SK-N-SH (cell line): ENCODE data around the gene MCRIP2. TPM values are rescaled to one million over a fixed set of nuclear protein-coding genes. Genes with fewer than 3 reads are reported as not detected.

Source experiments
- CTCF ChIA-PET: fragments of 300-600, 350-600 bp; formaldehyde crosslinking; extraction: SDS; loops from one replicate; lab custom pipeline; 2021; lab: Yijun Ruan, JAX
- POLR2A ChIA-PET: fragments of 350-600 bp; sonication (Branson Sonifier 250); formaldehyde crosslinking; extraction: SDS; loops from one replicate; lab custom pipeline; 2020; ENCODE audit warnings: antibody characterized with exemption, inconsistent platforms; lab: Yijun Ruan, JAX
- DNase-seq: peaks from one replicate; pipeline ENCODE4 v3.0.0; 2012
- H2AFZ ChIP-seq: fragments of 200-600 bp; sonication (generic); 2 replicates; pipeline ENCODE4 v1.8.1; 2016; ENCODE audit warnings: antibody characterized with exemption, mild to moderate bottlenecking, low read depth
- H3F3A ChIP-seq: fragments of 200-600 bp; sonication (generic); replicated peaks from 2 replicates; pipeline ENCODE3; 2016; ENCODE audit warnings: antibody characterized with exemption, mild to moderate bottlenecking; ENCODE audit not compliant: insufficient read depth
- H3K27ac ChIP-seq, 2 experiments: fragments of 200-500 bp in 1 of 2; fragments of 200-600 bp in 1 of 2; sonication (Bioruptor generic) in 1 of 2; sonication (generic), shearing (Covaris generic) in 1 of 2; 2 replicates each; pipeline versions ENCODE4 v1.5.1 to v1.6.1; 2014 to 2016; ENCODE audit warnings: low read depth in 2 of 2, inconsistent platforms in 1 of 2, low read length in 1 of 2, mild to moderate bottlenecking in 1 of 2, mixed read lengths in 1 of 2
- H3K27me3 ChIP-seq: fragments of 200-600 bp; sonication (generic), shearing (Covaris generic); 2 replicates; pipeline ENCODE4 v1.6.1; 2016; ENCODE audit warnings: mixed run types; ENCODE audit not compliant: insufficient read depth
- H3K36me3 ChIP-seq, 2 experiments: fragments of 200-500 bp in 1 of 2; fragments of 200-600 bp in 1 of 2; sonication (Bioruptor generic) in 1 of 2; sonication (generic) in 1 of 2; replicated peaks in 1 of 2; 2 replicates each; pipeline versions ENCODE3 to v1.5.1; 2014 to 2016; ENCODE audit warnings: low read length in 1 of 2, mild to moderate bottlenecking in 1 of 2; ENCODE audit not compliant: insufficient read depth in 2 of 2, control insufficient read depth in 1 of 2
- H3K4me1 ChIP-seq, 2 experiments: fragments of 200-500 bp in 1 of 2; fragments of 200-600 bp in 1 of 2; sonication (Bioruptor generic) in 1 of 2; sonication (generic), shearing (Covaris generic) in 1 of 2; 2 replicates each; pipeline versions ENCODE4 v1.5.1 to v1.6.1; 2014 to 2016; ENCODE audit warnings: low read depth in 1 of 2, low read length in 1 of 2, mixed run types in 1 of 2; ENCODE audit not compliant: insufficient read depth in 2 of 2, control insufficient read depth in 1 of 2
- H3K4me2 ChIP-seq: fragments of 200-600 bp; sonication (generic), shearing (Covaris generic); 2 replicates; pipeline ENCODE4 v1.6.1; 2017; ENCODE audit warnings: mixed run types
- H3K4me3 ChIP-seq, 2 experiments: fragments of 200-500 bp in 1 of 2; fragments of 200-600 bp in 1 of 2; sonication (Bioruptor generic) in 1 of 2; sonication (generic), shearing (Covaris generic) in 1 of 2; 2 replicates each; pipeline versions ENCODE4 v1.5.1 to v1.8.1; 2014 to 2016; ENCODE audit warnings: low read depth in 2 of 2, inconsistent platforms in 1 of 2, low read length in 1 of 2, mild to moderate bottlenecking in 1 of 2, mixed read lengths in 1 of 2, moderate library complexity in 1 of 2
- H3K79me2 ChIP-seq: fragments of 200-600 bp; sonication (generic); 2 replicates; pipeline ENCODE4 v1.8.1; 2017; ENCODE audit warnings: mild to moderate bottlenecking; ENCODE audit not compliant: insufficient read depth
- H3K9ac ChIP-seq: fragments of 200-600 bp; sonication (generic); 2 replicates; pipeline ENCODE4 v1.6.1; 2017; ENCODE audit warnings: mixed run types
- H3K9me2 ChIP-seq: fragments of 200-600 bp; sonication (generic); 2 replicates; pipeline ENCODE4 v1.6.1; 2017; ENCODE audit warnings: mixed run types
- H3K9me3 ChIP-seq: fragments of 200-600 bp; sonication (generic); 2 replicates; pipeline ENCODE4 v1.6.1; 2017; ENCODE audit warnings: mixed run types, mild to moderate bottlenecking, moderate library complexity
- H4K20me1 ChIP-seq: fragments of 200-600 bp; sonication (generic); 2 replicates; pipeline ENCODE4 v1.6.1; 2017; ENCODE audit warnings: mild to moderate bottlenecking, mixed run types; ENCODE audit not compliant: insufficient read depth
- CTCF ChIP-seq: fragments of 200-600 bp; sonication (generic); IDR thresholded peaks from 2 replicates; pipeline ENCODE4 v1.6.1; 2017; ENCODE audit warnings: antibody characterized with exemption, mild to moderate bottlenecking, moderate library complexity
- EZH2phosphoT487 ChIP-seq: fragments of 200-600 bp; sonication (generic); IDR thresholded peaks from 2 replicates; pipeline ENCODE4 v1.6.1; 2017; ENCODE audit warnings: low read depth, mixed run types, mild to moderate bottlenecking, antibody characterized with exemption, moderate library complexity, borderline replicate concordance
- FOXJ3 ChIP-seq: sonication (generic); formaldehyde crosslinking; IDR thresholded peaks from 2 replicates; pipeline ENCODE4 v1.5.1; 2020; ENCODE audit warnings: mild to moderate bottlenecking, missing genetic modification reagents
- GABPA ChIP-seq: IDR thresholded peaks from 2 replicates; pipeline ENCODE4 v1.4.0; 2012; ENCODE audit warnings: low read depth, mild to moderate bottlenecking
- GATA2 ChIP-seq: sonication (generic); formaldehyde crosslinking; IDR thresholded peaks from 2 replicates; pipeline ENCODE4 v1.5.0; 2020; ENCODE audit warnings: mild to moderate bottlenecking, missing genetic modification reagents
- JUND ChIP-seq: IDR thresholded peaks from 2 replicates; pipeline ENCODE4 v1.4.0; 2012
- MAX ChIP-seq: IDR thresholded peaks from 2 replicates; pipeline ENCODE4 v1.4.0; 2012; ENCODE audit warnings: low read depth
- MEF2A ChIP-seq: IDR thresholded peaks from 2 replicates; pipeline ENCODE4 v1.4.0; 2012; ENCODE audit warnings: low read depth, borderline replicate concordance
- NRF1 ChIP-seq: IDR thresholded peaks from 2 replicates; pipeline ENCODE4 v1.6.1; 2012; ENCODE audit warnings: low read depth, mild to moderate bottlenecking, low read length
- RAD21 ChIP-seq: IDR thresholded peaks from 2 replicates; pipeline ENCODE4 v1.6.1; 2012; ENCODE audit warnings: mild to moderate bottlenecking, low read length
- RXRA ChIP-seq: IDR thresholded peaks from 2 replicates; pipeline ENCODE4 v1.4.0; 2012; ENCODE audit warnings: low read depth, mild to moderate bottlenecking, borderline replicate concordance
- SIN3A ChIP-seq: IDR thresholded peaks from 2 replicates; pipeline ENCODE4 v1.6.1; 2012; ENCODE audit warnings: low read depth, mild to moderate bottlenecking, low read length, moderate library complexity, borderline replicate concordance
- SMC3 ChIP-seq: IDR thresholded peaks from 2 replicates; pipeline ENCODE4 v1.6.1; 2012; ENCODE audit warnings: low read depth, low read length, improper control_type of control experiment
- USF1 ChIP-seq: IDR thresholded peaks from 2 replicates; pipeline ENCODE4 v1.4.0; 2012; ENCODE audit warnings: low read depth, borderline replicate concordance
- USF2 ChIP-seq: fragments of 150-350 bp; IDR thresholded peaks from 2 replicates; pipeline ENCODE4 v1.6.1; 2017; ENCODE audit warnings: antibody characterized with exemption, low read length, low read depth, borderline replicate concordance
- ZBTB33 ChIP-seq: IDR thresholded peaks from 2 replicates; pipeline ENCODE4 v1.4.0; 2012; ENCODE audit warnings: low read depth, borderline replicate concordance
- WGBS: methylation state at CpG from one replicate; pipeline ENCODE4 v1.1.6; 2017; ENCODE audit warnings: low lambda C conversion rate; 5-methylcytosine and 5-hydroxymethylcytosine counted together
- polyA plus RNA-seq, 3 experiments: library from polyadenylated mRNA; depleted of rRNA; stranded (reverse); fragments of >200 nt; gene quantifications; 2 replicates each; pipeline ENCODE4 v1.2.3, GENCODE V29; 2012

Gene MCRIP2
- polyA plus RNA-seq, 1 of the 3 experiments (the other 2 are of a cell fraction), result 36.9 TPM

GRCh38 chr16:669666-670065 lies 28.0 kb downstream of the MCRIP2 start:
- no peak for TF ChIP-seq ZBTB33
- no peak for TF ChIP-seq FOXJ3 (CRISPR knock-in tag)
- POLR2A ChIA-PET, result no interaction called here
- peak overlapping the region; percentile 88; the same call in 1 of the 2 replicates for H3K9ac ChIP-seq

GRCh38 chr16:670485-671352 lies 29.1 kb downstream of the MCRIP2 start:
- no peak for DNase-seq
- ChIA-PET POLR2A (no interaction called here), CTCF (interaction anchor here (0.9 to 3.8 kb wide), 4 partner anchors 11 to 19 kb away, joined by 3 to 38 read pairs (median 9); partner anchors contain the start of genes JMJD8 and WDR24)
- Histone ChIP-seq H3K9me2 (no peaks in the 10 kb centered on the region), H3F3A (peaks cover 4% of the 10 kb centered on the region), H3K27ac (no peak overlapping the region), H3K27me3 (no peaks in the 10 kb centered on the region), H3K4me3 (no peak overlapping the region), H4K20me1 (0 out of 2 replicates have a peak, but pooled peaks cover 6% of the 10 kb centered on the region), H3K79me2 (peaks cover 25% of the 10 kb centered on the region), H3K4me2 (0 out of 2 replicates have a peak overlapping the region, but pooled peaks have one; percentile 96), H3K9me3 (no peaks in the 10 kb centered on the region), H3K4me1 (peaks cover 0 to 22% of the 10 kb centered on the region in 2 experiments; a peak in 1 of 4 replicates), H3K36me3 (peaks cover 5 to 49% of the 10 kb centered on the region in 2 experiments), H2AFZ (no peak overlapping the region), H3K9ac (no peak overlapping the region)
- WGBS, result 96% methylated on average over 18 of the region's 52 CpGs
- TF ChIP-seq EZH2phosphoT487, result no peak
- no peak for TF ChIP-seq NRF1
- TF ChIP-seq FOXJ3 (CRISPR knock-in tag), result no peak
- no peak for TF ChIP-seq JUND
- TF ChIP-seq RXRA, result no peak
- TF ChIP-seq MEF2A, result no peak
- no peak for TF ChIP-seq CTCF
- TF ChIP-seq RAD21, result no peak
- TF ChIP-seq MAX, result no peak
- TF ChIP-seq SIN3A, result no peak
- TF ChIP-seq USF1, result no peak
- TF ChIP-seq ZBTB33, result no peak
- TF ChIP-seq USF2, result no peak
- TF ChIP-seq GABPA, result no peak
- no peak for TF ChIP-seq SMC3
- TF ChIP-seq GATA2 (CRISPR knock-in tag), result no peak

More at GRCh38 chr16:669666-670065, 28.0 kb downstream of the MCRIP2 start:
- no peak for DNase-seq
- H3K79me2 ChIP-seq, result peaks cover 25% of the 10 kb centered on the region
- peaks cover 5 to 49% of the 10 kb centered on the region in 2 experiments for H3K36me3 ChIP-seq
- peak overlapping the region in 1 of 2 experiments; percentile 93; a peak in 1 of 4 replicates for H3K4me3 ChIP-seq
- no peaks in the 10 kb centered on the region for H3K27me3 ChIP-seq
- H2AFZ ChIP-seq, result no peak overlapping the region
- peak overlapping the region; percentile 96; the same call in 1 of the 2 replicates for H3K4me2 ChIP-seq
- no peak overlapping the region; a peak in 1 of 4 replicates for H3K27ac ChIP-seq
- H3K9me2 ChIP-seq, result no peaks in the 10 kb centered on the region
- H4K20me1 ChIP-seq, result 0 out of 2 replicates have a peak, but pooled peaks cover 6% of the 10 kb centered on the region
- no peaks in the 10 kb centered on the region for H3K9me3 ChIP-seq
- CTCF ChIA-PET, result interaction anchor here (2.6 to 3.8 kb wide), 2 partner anchors 10 to 17 kb away, joined by 15 to 38 read pairs; partner anchors contain the start of gene JMJD8
- 95% methylated on average over 4 of the region's 13 CpGs for WGBS
- H3K4me1 ChIP-seq, result peaks cover 0 to 15% of the 10 kb centered on the region in 2 experiments; a peak in 1 of 4 replicates
- peaks cover 4% of the 10 kb centered on the region for H3F3A ChIP-seq
